GM12878 (cell line): ENCODE results near the gene MYMK. TPM values are rescaled to one million over a fixed set of nuclear protein-coding genes. Genes with fewer than 3 reads are reported as not detected.

Experiments
- ATAC-seq: fragments of 200-7000 bp; cut with Tn5 transposase; 3 replicates; pipeline ENCODE4 v1.9.1; 2020; ENCODE audit warnings: mild to moderate bottlenecking, moderate library complexity
- BruUV-seq: library from RNA; stranded (reverse); fragments of 400-500 nt; replicated peaks from 2 replicates; lab custom pipeline; 2021; lab: Mats Ljungman, UMichigan
- CTCF ChIA-PET: fragments of 300-600 bp; sonication (Branson Sonifier 250); formaldehyde crosslinking; extraction: SDS; loops from one replicate; lab custom pipeline; 2021; ENCODE audit warnings: inconsistent platforms; lab: Yijun Ruan, JAX
- POLR2A ChIA-PET: fragments of 350-600 bp; formaldehyde crosslinking; extraction: SDS; loops from one replicate; lab custom pipeline; 2021; ENCODE audit warnings: inconsistent platforms; lab: Charles Lee
- RAD21 ChIA-PET: fragments of 300-600 bp; sonication (Branson Sonifier 250); formaldehyde crosslinking; loops from one replicate; lab custom pipeline; 2023; ENCODE audit warnings: antibody characterized with exemption; ENCODE audit not compliant: unreplicated experiment; lab: Charles Lee
- SMC1A ChIA-PET: fragments of 300-600 bp; sonication (Branson Sonifier 250); formaldehyde crosslinking; loops from one replicate; lab custom pipeline; 2023; ENCODE audit not compliant: unreplicated experiment, uncharacterized antibody; lab: Charles Lee
- DNase-seq: peaks from one replicate; pipeline ENCODE4 v3.0.0-alpha.2; 2011; ENCODE audit warnings: low read depth, low spot score
- FAIRE-seq: peaks from 3 replicates; lab custom pipeline; 2011; peaks lifted over from hg19 to GRCh38; lab: Jason Lieb, UNC
- H2AFZ ChIP-seq: 2 replicates; pipeline ENCODE4 v1.6.0; 2011; ENCODE audit warnings: low read depth, low read length, control low read depth; ENCODE audit not compliant: control insufficient read depth
- H3K27ac ChIP-seq: 2 replicates; pipeline ENCODE4 v1.5.1; 2011; ENCODE audit warnings: control low read depth; ENCODE audit not compliant: control insufficient read depth, insufficient read depth
- H3K27me3 ChIP-seq, 2 experiments: replicated peaks in 1 of 2; 2 replicates each; pipeline versions ENCODE4 v1.6.0 to v1.6.1; 2011; ENCODE audit warnings: low read length in 1 of 2; ENCODE audit not compliant: control insufficient read depth in 2 of 2, insufficient read depth in 2 of 2
- H3K36me3 ChIP-seq, 2 experiments: 2 replicates each; pipeline ENCODE4 v1.5.1; 2011; ENCODE audit warnings: low read length in 1 of 2; ENCODE audit not compliant: control insufficient read depth in 2 of 2, insufficient read depth in 2 of 2
- H3K4me1 ChIP-seq: 2 replicates; pipeline ENCODE4 v1.6.1; 2011; ENCODE audit warnings: mild to moderate bottlenecking, low read length, moderate library complexity, mixed read lengths; ENCODE audit not compliant: control insufficient read depth, insufficient read depth
- H3K4me2 ChIP-seq: 2 replicates; pipeline ENCODE4 v1.6.0; 2011; ENCODE audit warnings: control low read depth; ENCODE audit not compliant: control insufficient read depth, insufficient read depth
- H3K4me3 ChIP-seq: fragments of 200-600 bp; sonication (generic); 2 replicates; pipeline ENCODE4 v1.5.1; 2016
- H3K79me2 ChIP-seq: 2 replicates; pipeline ENCODE4 v1.6.0; 2011; ENCODE audit warnings: low read length; ENCODE audit not compliant: control insufficient read depth, insufficient read depth
- H3K9ac ChIP-seq: 2 replicates; pipeline ENCODE4 v1.8.0; 2011; ENCODE audit warnings: low read length, control low read depth, mixed read lengths; ENCODE audit not compliant: control insufficient read depth, insufficient read depth
- H3K9me3 ChIP-seq: replicated peaks from 3 replicates; pipeline ENCODE4 v1.5.1; 2011; ENCODE audit warnings: mild to moderate bottlenecking, low read length; ENCODE audit not compliant: control insufficient read depth, insufficient read depth
- H4K20me1 ChIP-seq: 2 replicates; pipeline ENCODE4 v1.6.0; 2011; ENCODE audit not compliant: control insufficient read depth, insufficient read depth
- CEBPZ ChIP-seq: fragments of 150-350 bp; IDR thresholded peaks from 2 replicates; pipeline ENCODE4 v1.6.1; 2016; ENCODE audit warnings: low read depth, low read length
- CREM ChIP-seq: IDR thresholded peaks from 2 replicates; pipeline ENCODE4 v1.6.1; 2014; ENCODE audit warnings: antibody characterized with exemption, low read depth
- JUNB ChIP-seq: IDR thresholded peaks from 2 replicates; pipeline ENCODE4 v1.6.1; 2016; ENCODE audit warnings: antibody characterized with exemption, mild to moderate bottlenecking
- RCOR1 ChIP-seq: conservative IDR thresholded peaks from 2 replicates; pipeline ENCODE4 v1.6.1; 2012; ENCODE audit warnings: low read depth, low read length, improper control_type of control experiment
- SP1 ChIP-seq: IDR thresholded peaks from one replicate; pipeline ENCODE4 v1.6.1; 2011; ENCODE audit warnings: low read depth, low read length
- WGBS: methylation state at CpG from one replicate; pipeline ENCODE4 v1.1.6; 2016; ENCODE audit warnings: low lambda C conversion rate; ENCODE audit not compliant: insufficient replicate concordance, insufficient coverage; ENCODE audit errors: missing lambda C conversion rate; 5-methylcytosine and 5-hydroxymethylcytosine counted together
- in situ Hi-C: fragments of 300-500 bp; cut with MboI; formaldehyde crosslinking; loops from 9 replicates; pipeline ENCODE4 v1.14.3; 2018; ENCODE audit warnings: mixed read lengths
- intact Hi-C: fragments of 100-400 bp; cut with micrococcal nuclease; formaldehyde crosslinking; loops from one replicate; pipeline ENCODE4 v1.14.2; 2022; ENCODE audit not compliant: unreplicated experiment
- polyA plus RNA-seq, 11 experiments: library from polyadenylated mRNA; depleted of rRNA in 4 of 11; unstranded in 6 of 11; stranded (reverse) in 5 of 11; fragments of >200 nt; fragmentation: Nextera tagmentation in 4 of 11; fragmentation: Illumina TruSeq in 1 of 11; extraction: Ambion mirVana in 4 of 11; extraction: Trizol in 1 of 11; gene quantifications; 1 replicate in 1 of 11; 2 replicates in 10 of 11; pipeline versions ENCODE4 v1.2.1 to v1.2.3, GENCODE V29; 2011 to 2016; ENCODE audit warnings: inconsistent platforms in 2 of 11, missing spikeins in 2 of 11, low read depth in 1 of 11
- total RNA-seq, 4 experiments: library from RNA; depleted of rRNA in 3 of 4; stranded (reverse); fragments of >200 nt in 3 of 4; fragmentation: Illumina TruSeq in 1 of 4; extraction: Trizol in 1 of 4; gene quantifications; 2 replicates each; pipeline versions ENCODE4 v1.2.1 to v1.2.3, GENCODE V29; 2013 to 2021

The MYMK gene
- total and polyA plus RNA-seq, 10 of the 15 experiments (the other 5 are each of a cell fraction or from before 2014, with no cell fraction given): not detected

- WGBS: 96% methylated on average over 1 of the region's 1 CpG
- no peak for DNase-seq
- no TSS peak for BruUV-seq
- CTCF ChIA-PET: no interaction called here
- POLR2A ChIA-PET: no interaction called here
- no peak overlapping the region for H3K27ac ChIP-seq
- no peak overlapping the region for H2AFZ ChIP-seq
- no peaks in the 10 kb centered on the region for H3K4me1 ChIP-seq
- H3K79me2 ChIP-seq: no peaks in the 10 kb centered on the region
- H3K4me2 ChIP-seq: no peak overlapping the region
- intact Hi-C loops: no loop called here
- no peaks in the 10 kb centered on the region for H4K20me1 ChIP-seq
- TF ChIP-seq RCOR1 (no peak), CEBPZ (no peak), JUNB (no peak), CREM (no peak), SP1 (no peak)
- no peak for ATAC-seq
- FAIRE-seq: no peak
- RAD21 ChIA-PET: no interaction called here
- in situ Hi-C loops: no loop called here
- H3K9me3 ChIP-seq: peaks cover 7% of the 10 kb centered on the region; the same call in 2 of the 3 replicates
- H3K9ac ChIP-seq: no peak overlapping the region
- H3K27me3 ChIP-seq: peaks cover 0 to 3% of the 10 kb centered on the region in 2 experiments; a peak in 2 of 4 replicates
- SMC1A ChIA-PET: no interaction called here
- H3K36me3 ChIP-seq: no peaks in the 10 kb centered on the region
- no peak overlapping the region for H3K4me3 ChIP-seq
These were observed 22.6 kb downstream of the MYMK start for GRCh38 chr9:133502112-133502511.
